Nephron progenitor cell (in vitro differentiated cells): ENCODE measurements around the gene ZDHHC20.

Experiments
- DNase-seq: peaks from one replicate; pipeline ENCODE4 v3.0.0; 2021
- H3K27ac Mint-ChIP-seq: 2 replicates; pipeline ENCODE4 v1.8.0; 2021; ENCODE audit warnings: mild to moderate bottlenecking, moderate library complexity, mixed read lengths
- H3K27me3 Mint-ChIP-seq: 2 replicates; pipeline ENCODE4 v1.8.0; 2021; ENCODE audit warnings: mild to moderate bottlenecking, low read depth, mixed read lengths; ENCODE audit not compliant: poor library complexity
- H3K36me3 Mint-ChIP-seq: 2 replicates; pipeline ENCODE4 v1.8.0; 2021; ENCODE audit warnings: low read depth, mixed read lengths
- H3K4me1 Mint-ChIP-seq: 2 replicates; pipeline ENCODE4 v1.8.0; 2021; ENCODE audit warnings: mixed read lengths
- H3K4me3 Mint-ChIP-seq: 2 replicates; pipeline ENCODE4 v1.8.0; 2021; ENCODE audit warnings: mild to moderate bottlenecking, moderate library complexity, mixed read lengths
- H3K9me3 Mint-ChIP-seq: 2 replicates; pipeline ENCODE4 v1.8.0; 2021; ENCODE audit warnings: mild to moderate bottlenecking, moderate library complexity, mixed read lengths
- TF ChIP-seq, protein P1 (sequence below): fragments of 200-600 bp; sonication (generic); IDR thresholded peaks from 2 replicates; pipeline ENCODE4 v1.5.0; 2021; ENCODE audit warnings: antibody characterized with exemption

Gene ZDHHC20

DNA sequence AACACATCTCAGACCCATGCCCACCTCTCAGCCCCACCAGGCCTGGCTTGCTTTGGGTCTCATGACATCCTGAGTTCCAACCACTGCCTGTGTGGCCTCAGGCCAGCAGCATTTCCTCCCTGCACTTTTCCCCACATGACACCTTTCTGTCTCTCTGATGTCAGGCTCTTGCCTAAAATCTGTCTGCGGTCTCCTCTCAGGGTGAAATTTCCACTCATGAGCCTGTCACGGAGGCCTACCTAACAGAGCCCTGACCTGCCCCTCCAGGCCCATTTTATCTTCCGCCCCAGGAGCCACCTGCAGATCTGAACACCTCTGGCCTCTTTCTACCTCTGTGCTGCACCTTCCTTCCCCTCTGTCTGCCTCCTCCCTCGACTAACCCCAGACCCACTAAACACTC, 93.5 kb downstream of the ZDHHC20 start:
- DNase-seq = no peak
- Mint-ChIP-seq H3K27me3 (peaks cover 10% of the 10 kb centered on the region), H3K36me3 (peaks cover 5% of the 10 kb centered on the region), H3K9me3 (peaks cover 21% of the 10 kb centered on the region), H3K27ac (peak overlapping the region; percentile 61), H3K4me3 (no peak overlapping the region), H3K4me1 (no peaks in the 10 kb centered on the region)
- TF ChIP-seq, protein P1, sequence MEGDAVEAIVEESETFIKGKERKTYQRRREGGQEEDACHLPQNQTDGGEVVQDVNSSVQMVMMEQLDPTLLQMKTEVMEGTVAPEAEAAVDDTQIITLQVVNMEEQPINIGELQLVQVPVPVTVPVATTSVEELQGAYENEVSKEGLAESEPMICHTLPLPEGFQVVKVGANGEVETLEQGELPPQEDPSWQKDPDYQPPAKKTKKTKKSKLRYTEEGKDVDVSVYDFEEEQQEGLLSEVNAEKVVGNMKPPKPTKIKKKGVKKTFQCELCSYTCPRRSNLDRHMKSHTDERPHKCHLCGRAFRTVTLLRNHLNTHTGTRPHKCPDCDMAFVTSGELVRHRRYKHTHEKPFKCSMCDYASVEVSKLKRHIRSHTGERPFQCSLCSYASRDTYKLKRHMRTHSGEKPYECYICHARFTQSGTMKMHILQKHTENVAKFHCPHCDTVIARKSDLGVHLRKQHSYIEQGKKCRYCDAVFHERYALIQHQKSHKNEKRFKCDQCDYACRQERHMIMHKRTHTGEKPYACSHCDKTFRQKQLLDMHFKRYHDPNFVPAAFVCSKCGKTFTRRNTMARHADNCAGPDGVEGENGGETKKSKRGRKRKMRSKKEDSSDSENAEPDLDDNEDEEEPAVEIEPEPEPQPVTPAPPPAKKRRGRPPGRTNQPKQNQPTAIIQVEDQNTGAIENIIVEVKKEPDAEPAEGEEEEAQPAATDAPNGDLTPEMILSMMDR = no peak

DNA sequence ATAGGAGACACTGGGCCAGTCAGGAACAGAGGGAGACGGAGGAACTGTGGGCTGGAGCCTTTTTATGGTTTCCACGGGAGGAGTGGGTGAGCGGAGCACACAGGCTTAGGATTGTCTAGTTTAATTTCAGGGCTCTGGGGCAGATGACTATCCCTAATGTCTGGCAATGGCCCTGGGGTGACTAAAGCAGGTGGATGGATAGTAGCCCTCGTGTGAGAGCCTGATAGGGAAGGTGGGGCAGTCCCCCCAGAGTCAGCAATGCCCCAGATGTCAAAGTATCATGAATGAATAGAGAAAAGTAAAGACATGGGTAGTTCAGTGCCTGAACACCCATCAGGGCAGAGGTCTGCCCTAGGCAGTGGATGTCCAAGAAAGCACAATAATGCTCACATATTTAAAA, 94.2 kb downstream of the ZDHHC20 start:
- Mint-ChIP-seq H3K9me3 (peaks cover 21% of the 10 kb centered on the region), H3K27me3 (peaks cover 10% of the 10 kb centered on the region), H3K27ac (no peak overlapping the region), H3K4me3 (no peak overlapping the region), H3K36me3 (peaks cover 5% of the 10 kb centered on the region), H3K4me1 (no peaks in the 10 kb centered on the region)
- DNase-seq = no peak
- TF ChIP-seq, protein P1 = no peak

DNA sequence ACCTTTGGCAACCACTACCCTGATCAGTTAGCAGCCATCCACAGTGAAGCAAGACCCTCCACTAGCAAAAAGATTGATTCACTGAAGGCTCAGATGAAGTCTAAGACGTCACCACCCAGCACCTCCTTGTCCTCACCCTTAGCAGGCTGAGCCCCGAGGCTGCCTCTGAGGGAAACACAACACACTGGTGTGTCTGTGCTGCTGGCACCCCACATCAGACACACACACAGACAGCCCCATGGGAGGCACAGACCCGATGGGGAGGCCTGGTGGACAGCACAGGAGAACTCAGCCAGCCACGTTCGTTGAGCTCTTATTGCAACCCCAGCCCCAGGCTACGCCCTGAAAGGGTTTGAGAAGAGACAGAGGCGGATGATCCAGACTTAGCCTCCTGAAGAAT, 94.7 kb downstream of the ZDHHC20 start:
- TF ChIP-seq, protein P1 = no peak
- H3K27me3 Mint-ChIP-seq = peaks cover 10% of the 10 kb centered on the region
- H3K4me3 Mint-ChIP-seq = no peak overlapping the region
- peaks cover 5% of the 10 kb centered on the region for H3K36me3 Mint-ChIP-seq
- H3K9me3 Mint-ChIP-seq = peaks cover 21% of the 10 kb centered on the region
- H3K4me1 Mint-ChIP-seq = no peaks in the 10 kb centered on the region
- no peak overlapping the region for H3K27ac Mint-ChIP-seq
- no peak for DNase-seq

DNA sequence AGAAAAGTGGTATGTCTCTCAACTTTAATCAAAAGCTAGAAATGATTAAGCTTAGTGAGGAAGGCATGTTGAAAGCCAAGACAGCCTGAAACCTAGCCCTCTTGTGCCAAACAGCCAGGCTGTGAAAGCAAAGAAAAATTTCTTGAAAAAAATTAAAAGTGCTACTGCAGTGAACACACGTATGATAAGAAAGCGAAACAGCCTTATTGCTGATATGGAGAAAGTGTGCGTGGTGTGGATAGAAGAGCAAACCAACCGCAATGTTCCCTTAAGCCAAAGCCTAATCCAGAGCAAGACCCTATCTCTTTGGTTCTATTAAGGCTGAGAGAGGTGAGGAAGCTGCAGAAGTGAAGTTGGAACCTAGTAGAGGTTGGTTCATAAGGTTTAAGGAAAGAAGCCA, 96.4 kb downstream of the ZDHHC20 start:
- no peak overlapping the region for H3K4me3 Mint-ChIP-seq
- no peak for DNase-seq
- TF ChIP-seq, protein P1 = no peak

DNA sequence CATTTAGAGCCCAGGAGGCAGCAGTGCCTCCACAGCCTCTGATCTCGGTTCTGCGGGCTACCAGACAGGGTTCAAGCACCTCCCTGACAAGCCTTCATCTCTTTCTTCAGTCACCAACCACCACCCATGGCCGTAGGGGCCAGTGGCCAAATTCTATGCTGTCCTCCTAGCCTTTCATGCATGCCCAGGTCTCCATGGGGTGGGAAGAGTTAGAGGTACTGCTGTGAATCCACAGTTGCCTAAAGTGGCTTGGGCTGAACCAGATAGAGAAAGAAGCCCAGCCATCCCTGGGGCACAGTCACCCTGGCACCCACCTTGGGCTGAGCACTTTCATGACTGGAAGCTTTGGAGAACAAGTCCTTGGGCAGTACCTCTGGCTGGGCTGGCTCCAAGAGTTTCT, 97.4 kb downstream of the ZDHHC20 start:
- Mint-ChIP-seq H3K4me1 (no peaks in the 10 kb centered on the region), H3K4me3 (no peak overlapping the region), H3K36me3 (peaks cover 5% of the 10 kb centered on the region), H3K9me3 (peaks cover 21% of the 10 kb centered on the region), H3K27ac (no peak overlapping the region), H3K27me3 (peaks cover 10% of the 10 kb centered on the region)
- DNase-seq = no peak
- TF ChIP-seq, protein P1 = no peak

More for the DNA sequence above, 96.4 kb downstream of the ZDHHC20 start:
- no peaks in the 10 kb centered on the region for H3K4me1 Mint-ChIP-seq
- H3K27ac Mint-ChIP-seq = no peak overlapping the region
- peaks cover 21% of the 10 kb centered on the region for H3K9me3 Mint-ChIP-seq
- H3K27me3 Mint-ChIP-seq = peaks cover 10% of the 10 kb centered on the region
- peaks cover 5% of the 10 kb centered on the region for H3K36me3 Mint-ChIP-seq

DNA sequence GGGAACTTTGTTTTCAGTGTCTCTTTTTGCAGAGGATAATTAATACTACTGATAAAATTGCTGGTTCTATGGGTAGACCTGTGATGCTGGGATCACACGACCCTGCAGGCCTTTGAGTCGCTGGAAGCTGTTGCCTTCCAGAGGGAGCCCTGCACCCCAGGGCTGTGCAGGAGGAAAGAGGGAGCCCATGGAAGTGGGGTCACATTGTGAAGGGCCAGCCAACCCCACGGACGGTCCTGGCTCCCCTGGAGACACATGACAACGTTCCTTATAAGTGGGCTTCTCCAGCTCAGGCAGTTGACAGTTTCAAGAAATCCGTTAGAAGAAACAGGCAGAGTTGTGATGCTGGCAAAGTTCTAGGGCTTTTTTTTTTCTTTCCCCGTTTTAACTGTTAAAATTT, 98.0 kb downstream of the ZDHHC20 start:
- TF ChIP-seq, protein P1 = no peak
- Mint-ChIP-seq H3K4me1 (no peaks in the 10 kb centered on the region), H3K4me3 (no peak overlapping the region), H3K27ac (no peak overlapping the region), H3K36me3 (peaks cover 5% of the 10 kb centered on the region), H3K27me3 (peaks cover 10% of the 10 kb centered on the region), H3K9me3 (peaks cover 21% of the 10 kb centered on the region)
- DNase-seq = no peak
